ENCODE measurements around the gene LILRB3. TPM values are rescaled to one million over a fixed set of nuclear protein-coding genes. Genes with fewer than 3 reads are reported as not detected.
"Not testable (repeated sequence)": the region's sequence is repeated elsewhere in the genome, so short reads cannot be mapped to it uniquely, and the experiment has no call there.

The LILRB3 gene
- total and polyA plus RNA-seq, 7 donors = 4.2 to 19.3 (median 12.5) TPM

DNA sequence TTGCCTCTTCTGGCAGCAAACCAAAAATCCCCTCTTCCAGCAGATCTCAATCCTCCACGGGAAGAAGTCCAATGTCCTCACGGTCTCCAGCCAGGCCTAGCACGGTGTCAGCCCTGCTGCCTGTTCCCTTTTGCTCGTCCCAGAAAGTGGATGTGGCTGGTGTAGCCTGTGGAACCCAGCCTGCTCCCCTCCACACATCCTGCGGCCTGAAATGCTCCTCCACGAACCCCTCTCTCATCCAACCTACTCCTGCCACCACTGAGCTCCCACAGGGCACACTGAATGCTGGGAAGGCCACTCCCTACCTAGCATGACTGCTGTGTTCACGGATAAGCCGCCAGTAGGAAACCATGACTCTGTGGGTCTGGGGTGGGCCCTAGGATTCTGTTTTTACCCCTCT, 36.5 kb downstream of the LILRB3 start:
- WGBS, 2 donors = 89 to 93% methylated on average over 8 of the region's 8 CpGs

DNA sequence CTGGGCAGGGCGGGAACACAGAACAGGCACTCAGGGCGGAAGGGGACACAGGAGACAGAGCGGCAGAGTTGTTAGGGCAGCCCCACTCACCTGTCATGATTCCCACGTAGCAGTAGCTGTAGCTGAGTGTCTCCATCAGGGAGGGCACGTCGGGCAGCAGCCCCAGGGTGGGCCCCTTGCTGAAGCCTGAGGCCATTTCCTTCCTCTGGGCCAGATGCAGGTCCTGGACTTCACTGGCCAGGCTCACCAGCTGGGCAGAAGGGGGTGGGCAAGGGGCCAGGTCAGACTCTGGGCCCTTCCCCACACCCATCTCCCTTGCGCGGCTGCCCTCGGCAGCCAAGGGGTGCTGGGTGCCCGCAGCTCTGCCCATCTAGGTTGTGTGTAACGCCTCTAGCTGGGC, 39.4 kb downstream of the LILRB3 start:
- Histone ChIP-seq H3K36me3 (peaks cover 0 to 44% (median 8%) of the 10 kb centered on the region in 4 donors), H3K27ac (no peak overlapping the region), H3K9me3 (no peaks in the 10 kb centered on the region), H3K27me3 (no peaks in the 10 kb centered on the region), H3K4me3 (no peak overlapping the region), H3K4me1 (peaks cover 0 to 8% (median 5%) of the 10 kb centered on the region in 4 donors)
- DNase-seq = no peak
- TF ChIP-seq POLR2A (IDR thresholded peaks at IDR 0.05) (no peak), EP300 (IDR thresholded peaks at IDR 0.05) (no peak)
- WGBS, 2 donors = 93 to 94% methylated on average over 11 of the region's 11 CpGs
- intact Hi-C loops (cut with DNase I) = no loop called here

More for the DNA sequence above, 36.5 kb downstream of the LILRB3 start:
- no peaks in the 10 kb centered on the region for H3K27me3 ChIP-seq
- TF ChIP-seq POLR2A (IDR thresholded peaks at IDR 0.05) (no peak), POLR2AphosphoS5 (IDR thresholded peaks at IDR 0.05) (no peak), EP300 (IDR thresholded peaks at IDR 0.05) (no peak)
- TF ChIP-seq, protein P1, sequence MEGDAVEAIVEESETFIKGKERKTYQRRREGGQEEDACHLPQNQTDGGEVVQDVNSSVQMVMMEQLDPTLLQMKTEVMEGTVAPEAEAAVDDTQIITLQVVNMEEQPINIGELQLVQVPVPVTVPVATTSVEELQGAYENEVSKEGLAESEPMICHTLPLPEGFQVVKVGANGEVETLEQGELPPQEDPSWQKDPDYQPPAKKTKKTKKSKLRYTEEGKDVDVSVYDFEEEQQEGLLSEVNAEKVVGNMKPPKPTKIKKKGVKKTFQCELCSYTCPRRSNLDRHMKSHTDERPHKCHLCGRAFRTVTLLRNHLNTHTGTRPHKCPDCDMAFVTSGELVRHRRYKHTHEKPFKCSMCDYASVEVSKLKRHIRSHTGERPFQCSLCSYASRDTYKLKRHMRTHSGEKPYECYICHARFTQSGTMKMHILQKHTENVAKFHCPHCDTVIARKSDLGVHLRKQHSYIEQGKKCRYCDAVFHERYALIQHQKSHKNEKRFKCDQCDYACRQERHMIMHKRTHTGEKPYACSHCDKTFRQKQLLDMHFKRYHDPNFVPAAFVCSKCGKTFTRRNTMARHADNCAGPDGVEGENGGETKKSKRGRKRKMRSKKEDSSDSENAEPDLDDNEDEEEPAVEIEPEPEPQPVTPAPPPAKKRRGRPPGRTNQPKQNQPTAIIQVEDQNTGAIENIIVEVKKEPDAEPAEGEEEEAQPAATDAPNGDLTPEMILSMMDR (IDR thresholded peaks at IDR 0.05) = no peak
- DNase-seq = no peak
- intact Hi-C loops (cut with DNase I) = loop anchor here (5.0 kb wide), 1 partner anchor 46 kb away; no protein-coding TSS in a partner anchor
- no peaks in the 10 kb centered on the region for H3K9me3 ChIP-seq
- no peak overlapping the region for H3K27ac ChIP-seq
- peaks cover 0 to 15% (median 14%) of the 10 kb centered on the region in 4 donors for H3K4me1 ChIP-seq
- peaks cover 0 to 24% (median 1%) of the 10 kb centered on the region in 4 donors for H3K36me3 ChIP-seq
- no peak overlapping the region for H3K4me3 ChIP-seq

DNA sequence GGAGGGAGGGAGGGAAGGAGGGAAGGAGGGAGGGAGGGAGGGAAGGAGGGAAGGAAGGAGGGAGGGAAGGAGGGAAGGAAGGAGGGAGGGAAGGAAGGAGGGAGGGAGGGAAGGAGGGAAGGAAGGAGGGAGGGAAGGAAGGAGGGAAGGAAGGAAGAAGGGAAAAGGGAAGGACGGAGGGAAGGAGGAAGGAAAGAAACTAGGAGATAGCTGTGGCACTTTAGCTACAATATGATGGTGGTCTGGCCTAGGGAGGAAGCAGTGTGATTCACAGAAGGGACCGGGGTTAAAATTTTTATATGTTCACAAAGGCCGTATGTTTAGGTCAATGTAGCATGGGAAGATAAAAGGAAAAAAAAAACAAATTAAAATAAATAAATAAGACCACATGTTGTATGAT, 40.9 kb downstream of the LILRB3 start:
- peaks cover 0 to 42% (median 9%) of the 10 kb centered on the region in 4 donors for H3K36me3 ChIP-seq
- H3K4me1 ChIP-seq; H3K27ac ChIP-seq; intact Hi-C loops (cut with DNase I); H3K4me3 ChIP-seq; H3K27me3 ChIP-seq; DNase-seq; H3K9me3 ChIP-seq: not testable (repeated sequence)
- WGBS, 2 donors = 88 to 92% methylated on average over 3 of the region's 3 CpGs

DNA sequence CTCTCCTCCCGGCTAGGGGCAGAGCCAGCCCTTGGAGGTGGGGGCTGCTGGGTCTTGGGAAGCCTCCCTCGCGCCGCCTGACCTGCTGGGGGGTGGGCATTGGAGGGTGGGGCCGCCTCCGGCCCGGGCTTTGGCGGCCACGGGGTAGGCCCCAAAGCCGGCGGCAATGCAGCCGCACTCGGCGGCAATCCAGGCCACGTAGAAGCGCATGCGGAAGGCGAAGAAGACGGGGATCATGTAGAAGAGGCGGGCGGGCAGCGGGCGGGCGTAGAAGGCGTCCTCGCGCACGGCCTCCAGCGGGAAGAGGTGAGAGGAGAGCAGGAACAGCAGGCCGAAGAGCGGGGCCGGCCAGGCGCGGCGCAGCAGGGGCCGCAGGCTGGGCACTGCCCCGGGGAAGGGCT, 42.1 kb downstream of the LILRB3 start:
- intact Hi-C loops (cut with DNase I) = no loop called here
- WGBS, 2 donors = 95 to 96% methylated on average over 37 of the region's 37 CpGs
- Histone ChIP-seq H3K4me3 (no peak overlapping the region), H3K9me3 (no peaks in the 10 kb centered on the region), H3K4me1 (no peaks in the 10 kb centered on the region), H3K36me3 (peaks cover 0 to 33% (median 9%) of the 10 kb centered on the region in 4 donors), H3K27me3 (no peaks in the 10 kb centered on the region), H3K27ac (no peak overlapping the region)
- TF ChIP-seq POLR2AphosphoS5 (IDR thresholded peaks at IDR 0.05) (no peak), EP300 (IDR thresholded peaks at IDR 0.05) (no peak), POLR2A (IDR thresholded peaks at IDR 0.05) (no peak)
- TF ChIP-seq, protein P1 (IDR thresholded peaks at IDR 0.05) = no peak
- DNase-seq = no peak

DNA sequence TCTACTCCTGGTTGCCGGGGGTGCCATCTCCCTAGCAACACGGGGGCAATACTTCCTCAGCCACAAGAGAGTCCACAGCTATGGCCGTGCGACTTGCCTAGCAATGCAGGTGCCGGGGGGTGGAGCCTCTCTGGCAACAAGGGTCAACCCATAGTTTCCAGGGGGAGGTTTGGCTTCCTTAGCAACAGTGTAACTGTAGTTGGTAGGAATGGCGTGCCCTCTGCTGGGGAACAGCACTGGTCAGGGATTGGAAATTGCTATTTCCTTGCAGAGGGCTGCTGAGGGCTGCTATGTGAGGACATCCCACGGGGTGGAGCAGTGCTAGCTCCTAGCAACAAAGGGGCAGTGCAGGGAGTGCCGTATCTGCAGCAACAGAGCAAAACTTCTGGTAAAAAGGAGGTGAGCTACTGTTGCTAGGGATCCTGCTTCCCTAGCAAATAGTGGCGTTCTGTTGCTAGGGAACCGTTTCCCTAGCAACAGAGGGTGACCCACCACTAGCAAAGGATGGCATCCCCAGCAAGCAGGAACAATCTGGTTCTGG, 42.8 kb downstream of the LILRB3 start:
- Histone ChIP-seq H3K27me3 (no peaks in the 10 kb centered on the region), H3K4me3 (no peak overlapping the region), H3K36me3 (peaks cover 0 to 33% (median 9%) of the 10 kb centered on the region in 4 donors), H3K4me1 (no peaks in the 10 kb centered on the region), H3K9me3 (no peaks in the 10 kb centered on the region), H3K27ac (no peak overlapping the region)
- DNase-seq = no peak
- TF ChIP-seq, protein P1 (IDR thresholded peaks at IDR 0.05) = no peak
- TF ChIP-seq POLR2AphosphoS5 (IDR thresholded peaks at IDR 0.05) = no peak
- intact Hi-C loops (cut with DNase I) = no loop called here
- WGBS, 2 donors = 20 to 50% methylated on average over 10 of the region's 10 CpGs

Data from sigmoid colon (tissue), 7 donors.